NCI-H345 treated with DMSO at 0.1 percent for 48 hours (cell line): ENCODE measurements around the gene FABP7.
A peak's percentile ranks its signal among the peaks of the same experiment; 100 is the strongest.

Experiments used
- DNase-seq: peaks from one replicate; lab custom pipeline; 2025; ENCODE audit not compliant: unreplicated experiment; lab: John Stamatoyannopoulos, UW

The FABP7 gene

GRCh38 chr6:122792766-122793165 lies 13.2 kb downstream of the FABP7 start:
- DNase-seq, result no peak

- DNase-seq, result no peak
These were observed 18.0 kb downstream of the FABP7 start for GRCh38 chr6:122797537-122797936.

- DNase-seq, result no peak
These were observed 18.7 kb downstream of the FABP7 start for GRCh38 chr6:122798099-122798641.

DNA sequence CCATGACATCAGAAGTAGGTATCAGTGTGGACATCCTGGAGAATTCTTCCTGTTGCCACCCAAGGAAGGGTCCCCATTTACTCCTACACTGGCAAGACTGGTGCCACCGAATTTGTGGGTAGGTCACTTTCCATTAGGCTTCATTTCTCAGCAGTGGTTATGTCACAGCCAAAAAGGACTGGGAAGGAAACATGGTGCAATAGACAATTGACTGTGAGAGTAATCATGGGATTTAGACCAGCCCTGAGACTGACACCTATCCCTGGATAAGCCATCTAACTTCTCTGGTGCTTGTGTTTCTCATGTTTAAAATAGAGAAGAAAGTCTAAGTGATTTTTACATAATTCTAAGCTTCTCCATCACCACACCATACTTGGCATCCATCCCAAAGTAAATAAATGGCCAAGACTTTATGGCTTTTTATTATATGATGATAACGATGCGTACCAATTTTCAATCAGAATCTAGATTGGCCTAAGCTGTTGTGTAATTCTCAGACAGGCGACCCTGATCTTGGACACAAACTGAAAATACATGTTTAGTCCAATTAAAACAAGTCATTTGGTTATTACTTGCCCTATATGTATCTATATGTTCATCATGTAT lies 19.7 kb downstream of the FABP7 start:
- no peak for DNase-seq

- no peak for DNase-seq
These were observed 20.6 kb downstream of the FABP7 start for GRCh38 chr6:122799916-122800686.

DNA sequence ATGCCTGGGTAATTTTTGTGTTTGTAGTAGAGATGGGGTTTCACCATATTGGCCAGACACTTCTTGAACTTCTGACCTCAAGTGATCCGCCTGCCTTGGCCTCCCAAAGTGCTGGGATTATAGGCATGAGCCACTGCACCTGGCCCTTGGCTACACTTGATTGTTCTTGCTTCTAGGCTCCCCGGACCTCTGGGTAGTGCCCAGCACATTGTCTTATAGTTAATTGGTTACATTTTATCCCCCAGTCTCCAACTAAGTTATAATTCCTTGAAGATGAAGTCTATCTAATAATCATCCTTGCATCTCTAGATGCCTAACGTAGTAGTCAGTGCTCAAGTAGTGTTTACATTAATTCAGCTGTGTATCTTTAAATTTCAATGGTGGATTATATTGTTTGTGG lies 21.4 kb downstream of the FABP7 start:
- DNase-seq, result no peak

DNA sequence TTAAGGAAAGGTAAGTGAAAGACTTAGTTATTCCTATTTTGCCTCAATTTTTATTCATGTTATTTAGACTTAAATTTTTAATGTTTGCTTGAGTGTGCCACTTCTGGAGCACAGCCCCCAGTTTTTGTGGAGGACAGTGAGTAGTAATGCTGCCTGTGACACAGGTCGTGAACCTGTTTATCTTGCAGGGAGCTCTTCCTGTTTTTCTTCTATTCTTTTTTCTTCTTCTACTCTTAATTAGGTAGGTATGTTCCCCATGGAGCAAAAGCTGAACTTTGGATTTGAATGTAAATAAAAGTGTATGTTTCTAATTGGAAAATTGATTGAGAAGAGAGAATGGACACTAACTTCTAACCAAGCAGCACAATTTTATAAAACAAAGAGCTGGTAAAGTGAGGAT lies 21.9 kb downstream of the FABP7 start:
- DNase-seq, result no peak

DNA sequence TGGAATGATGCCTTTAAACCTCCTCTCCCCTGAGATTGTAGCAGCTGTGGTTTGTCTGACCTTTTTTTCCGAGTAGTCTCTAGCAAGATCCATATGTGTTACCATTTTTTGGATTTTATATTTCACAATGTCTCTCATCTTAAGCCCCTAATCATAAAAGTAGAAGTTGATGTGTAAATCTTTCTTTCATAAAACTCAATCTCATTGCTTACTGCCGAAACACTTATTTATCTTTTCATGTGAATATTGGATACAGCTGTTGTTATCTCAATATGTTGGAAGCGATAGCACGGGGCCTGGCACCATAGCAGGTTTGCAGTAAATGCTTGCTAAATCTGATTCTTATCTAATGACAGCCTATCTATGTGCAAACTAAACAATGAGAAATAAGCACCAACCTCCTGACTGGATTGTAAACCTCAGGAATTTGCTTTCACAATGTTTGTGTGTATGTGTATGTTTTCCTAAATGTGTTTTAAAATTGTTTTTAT lies 23.7 kb downstream of the FABP7 start:
- DNase-seq, result no peak

DNA sequence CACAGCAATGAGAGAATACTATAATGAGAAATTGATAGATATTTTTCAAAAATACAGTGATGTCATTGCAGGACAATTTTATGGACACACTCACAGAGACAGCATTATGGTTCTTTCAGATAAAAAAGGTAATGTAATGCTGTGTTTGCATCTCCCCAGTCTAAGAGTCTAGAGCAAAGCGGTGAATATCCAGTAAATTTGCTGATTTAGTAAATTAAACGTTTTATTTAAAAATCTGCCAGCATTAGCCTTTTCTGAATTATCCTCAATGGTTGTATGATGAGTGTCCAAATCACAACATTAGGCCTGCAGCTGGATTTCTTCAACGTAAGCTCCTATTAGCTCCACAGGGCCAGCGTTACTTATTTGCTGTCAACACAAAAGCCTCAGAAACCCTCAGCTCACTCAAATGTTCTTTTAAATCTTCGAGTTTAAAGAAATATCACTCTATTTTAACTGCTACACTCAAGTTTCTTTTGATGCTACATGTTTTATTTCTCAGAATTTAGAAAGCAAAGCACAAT lies 25.5 kb downstream of the FABP7 start:
- DNase-seq, result no peak

DNA sequence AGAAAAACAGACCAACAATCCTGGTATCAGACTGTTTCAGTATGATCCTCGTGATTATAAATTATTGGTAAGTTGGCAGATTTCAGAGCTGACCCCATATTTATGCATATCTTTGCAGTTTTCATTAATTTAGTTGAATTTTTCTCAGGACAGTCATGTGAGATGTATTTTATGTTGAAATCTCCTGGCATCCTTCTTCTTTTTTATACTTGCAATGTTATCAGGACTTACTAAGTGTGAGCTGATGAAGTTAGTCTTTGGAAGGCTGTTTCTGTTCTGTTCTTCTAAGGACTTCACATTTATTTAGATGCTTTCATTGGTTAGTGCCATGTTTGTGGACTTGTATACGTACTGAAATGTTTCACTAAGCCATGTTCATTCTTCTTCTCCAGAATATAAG lies 26.8 kb downstream of the FABP7 start:
- no peak for DNase-seq

DNA sequence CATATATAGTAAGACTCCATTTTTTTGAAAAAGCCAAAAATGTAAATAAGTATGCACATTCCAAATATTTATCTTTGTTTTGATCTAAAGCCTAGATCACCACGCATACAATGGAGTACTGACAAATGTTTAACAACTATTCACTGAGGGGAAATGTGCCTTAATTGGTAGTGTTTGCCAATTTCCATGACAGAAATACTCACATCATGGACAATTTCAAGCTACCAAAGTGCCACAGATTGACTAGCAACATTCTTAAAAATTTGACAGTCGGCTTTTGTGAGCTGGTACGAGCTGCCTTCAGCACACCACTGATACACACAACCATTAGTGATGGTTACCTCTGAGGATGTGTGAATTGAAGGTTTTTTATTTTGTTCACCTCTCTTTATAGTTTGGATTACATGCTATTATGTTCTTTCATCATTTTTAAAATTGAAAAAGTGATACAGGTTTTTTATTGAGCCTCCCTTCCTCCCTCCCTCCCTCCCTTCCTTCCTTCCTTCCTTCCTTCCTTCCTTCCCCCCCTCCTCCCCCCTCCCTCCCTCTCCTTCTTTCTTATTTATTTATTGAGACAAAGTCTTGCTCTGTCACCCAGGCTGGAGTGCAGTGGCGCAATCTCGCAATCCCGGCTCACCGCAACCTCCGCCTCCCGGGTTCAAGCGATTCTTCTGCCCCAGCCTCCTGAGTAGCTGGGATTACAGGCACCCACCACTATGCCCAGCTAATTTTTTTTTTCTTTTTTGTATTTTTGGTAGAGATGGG lies 28.8 kb downstream of the FABP7 start:
- no peak for DNase-seq

- no peak for DNase-seq
These were observed 29.5 kb downstream of the FABP7 start for GRCh38 chr6:122809001-122809400.

- no peak for DNase-seq
These were observed 30.2 kb downstream of the FABP7 start for GRCh38 chr6:122809691-122810090.

DNA sequence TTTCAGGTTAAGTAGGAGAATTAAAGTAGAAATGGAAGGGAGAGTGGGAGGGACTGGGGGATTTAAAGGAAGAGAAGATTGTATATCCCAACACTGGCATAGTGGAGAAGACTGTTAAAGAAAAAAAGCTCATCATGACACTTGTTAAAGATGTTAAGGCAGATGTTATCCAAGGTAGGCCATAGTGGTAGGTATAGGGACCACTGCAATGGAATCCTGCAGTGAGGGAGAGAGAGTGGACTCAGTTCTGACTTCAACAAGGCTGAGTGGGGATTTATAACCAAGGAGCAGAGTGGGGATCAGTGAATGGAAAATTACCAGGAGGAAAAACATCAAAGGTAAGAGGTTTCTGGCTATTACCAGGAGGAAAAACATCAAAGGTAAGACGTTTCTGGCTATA lies 30.7 kb downstream of the FABP7 start:
- DNase-seq, result no peak

DNA sequence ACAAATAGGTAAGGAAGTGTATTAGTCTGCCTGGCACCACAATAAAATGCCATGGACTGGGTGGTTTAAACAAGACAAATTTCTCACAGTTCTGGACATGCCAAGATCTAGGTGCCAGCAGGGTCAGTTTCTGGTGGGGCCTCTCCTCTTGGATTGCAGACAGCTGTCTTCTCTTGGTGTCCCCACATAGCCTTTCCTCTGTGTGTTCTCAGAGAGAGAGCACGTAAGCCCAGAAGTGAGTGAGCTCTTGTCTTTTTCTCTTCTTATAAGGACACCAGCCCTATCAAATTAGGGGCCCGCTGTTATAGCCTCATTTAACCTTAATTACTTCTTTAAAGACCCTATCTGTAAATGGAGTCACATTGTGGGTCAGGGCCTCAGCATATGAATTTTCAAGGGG lies 37.8 kb downstream of the FABP7 start:
- no peak for DNase-seq

GRCh38 chr6:122817766-122818165 lies 38.2 kb downstream of the FABP7 start:
- DNase-seq, result no peak

GRCh38 chr6:122818866-122819265 lies 39.4 kb downstream of the FABP7 start:
- DNase-seq, result peak; percentile 55

GRCh38 chr6:122821095-122821494 lies 41.6 kb downstream of the FABP7 start:
- DNase-seq, result no peak

DNA sequence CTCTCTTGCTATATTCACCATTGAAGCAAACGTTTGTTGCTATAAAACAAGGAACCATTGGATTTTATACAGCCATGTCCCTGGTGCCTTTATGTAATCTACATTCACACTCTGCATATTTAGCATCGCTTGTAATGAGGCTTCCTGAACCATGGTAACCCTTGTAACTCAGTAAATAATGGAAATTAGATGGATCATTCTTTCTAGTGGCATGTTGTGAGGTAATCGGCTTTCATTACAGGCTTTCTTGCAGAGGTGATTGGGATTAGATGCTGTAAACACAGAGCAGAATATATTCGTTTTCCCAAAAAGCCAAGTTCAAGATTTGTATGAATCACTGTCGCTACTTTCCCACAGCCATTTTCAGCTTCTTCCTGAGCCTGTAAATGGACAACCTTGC lies 45.6 kb downstream of the FABP7 start:
- no peak for DNase-seq

DNA sequence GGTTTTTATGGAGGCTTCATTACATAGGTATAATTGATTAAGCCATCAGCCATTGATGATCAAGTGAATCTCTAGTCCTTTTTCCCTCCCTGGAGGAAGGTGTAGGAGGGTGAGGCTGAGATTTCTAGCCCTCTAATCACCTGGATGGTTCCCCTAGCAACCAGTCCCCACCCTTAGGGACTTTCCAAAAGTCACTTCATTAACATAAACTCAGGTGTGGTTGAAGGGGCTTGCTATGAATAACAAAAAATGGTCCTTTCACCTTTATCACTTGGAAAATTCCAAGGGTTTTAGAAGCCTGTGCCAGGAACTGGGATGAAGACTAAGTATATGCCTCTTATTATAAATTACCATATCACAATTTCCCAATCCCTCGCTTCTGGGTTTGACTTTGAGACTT lies 49.9 kb downstream of the FABP7 start:
- DNase-seq, result no peak

- no peak for DNase-seq
These were observed 52.0 kb downstream of the FABP7 start for GRCh38 chr6:122831511-122831910.
